HEK293 (cell line): ENCODE measurements around the gene TXNDC11.

Experiments
- CTCF ChIA-PET: fragments of 350-600 bp; formaldehyde crosslinking; extraction: SDS; loops from one replicate; lab custom pipeline; 2021; ENCODE audit warnings: antibody characterized with exemption; lab: Yijun Ruan, JAX
- POLR2A ChIA-PET: fragments of 300-600 bp; formaldehyde crosslinking; extraction: SDS; loops from one replicate; lab custom pipeline; 2020; ENCODE audit warnings: antibody characterized with exemption, inconsistent platforms; lab: Yijun Ruan, JAX
- H3K27ac ChIP-seq: fragments of 200-500 bp; sonication (Bioruptor generic); 2 replicates; pipeline ENCODE4 v1.5.1; 2014; ENCODE audit warnings: low read depth, low read length, control low read depth, inconsistent platforms; ENCODE audit errors: extremely low read depth
- H3K36me3 ChIP-seq, 2 experiments: fragments of 200-500 bp in 1 of 2; sonication (Bioruptor generic) in 1 of 2; 1 replicate in 1 of 2; 2 replicates in 1 of 2; pipeline ENCODE4 v1.5.1; 2014 to 2017; ENCODE audit warnings: inconsistent platforms in 2 of 2, low read length in 2 of 2; ENCODE audit not compliant: control insufficient read depth in 2 of 2, insufficient read depth in 1 of 2
- H3K4me1 ChIP-seq: fragments of 200-500 bp; sonication (Bioruptor generic); 2 replicates; pipeline ENCODE4 v1.5.1; 2014; ENCODE audit warnings: mild to moderate bottlenecking, low read length, inconsistent platforms; ENCODE audit not compliant: control insufficient read depth, insufficient read depth
- H3K4me3 ChIP-seq: 2 replicates; pipeline ENCODE4 v1.5.1; 2011; ENCODE audit warnings: low read depth, mild to moderate bottlenecking, control low read depth, low read length, moderate library complexity
- H3K9me3 ChIP-seq: fragments of 200-500 bp; sonication (Bioruptor generic); 2 replicates; pipeline ENCODE4 v1.5.1; 2014; ENCODE audit warnings: low read depth, low read length, inconsistent platforms; ENCODE audit not compliant: control insufficient read depth, insufficient read depth
- HOXA7 ChIP-seq: sonication (generic); formaldehyde crosslinking; IDR thresholded peaks from 2 replicates; pipeline ENCODE4 v1.8.1; 2022; ENCODE audit warnings: missing genetic modification reagents, borderline replicate concordance
- MEIS1 ChIP-seq: sonication (generic); formaldehyde crosslinking; IDR thresholded peaks from 2 replicates; pipeline ENCODE4 v1.8.1; 2022; ENCODE audit warnings: missing genetic modification reagents, mild to moderate bottlenecking, borderline replicate concordance
- MZF1 ChIP-seq: fragments of 450-650 bp; formaldehyde crosslinking; IDR thresholded peaks from 2 replicates; pipeline ENCODE4 v1.5.1; 2017; ENCODE audit warnings: missing biosample characterization, missing genetic modification characterization, borderline replicate concordance
- OVOL3 ChIP-seq: fragments of 450-650 bp; formaldehyde crosslinking; IDR thresholded peaks from 2 replicates; pipeline ENCODE4 v1.5.1; 2016; ENCODE audit warnings: missing biosample characterization, missing genetic modification characterization
- SCRT1 ChIP-seq: fragments of 450-650 bp; formaldehyde crosslinking; IDR thresholded peaks from 2 replicates; pipeline ENCODE4 v1.5.1; 2016; ENCODE audit warnings: missing biosample characterization, missing genetic modification characterization, borderline replicate concordance
- TSHZ1 ChIP-seq: fragments of 450-650 bp; formaldehyde crosslinking; IDR thresholded peaks from 2 replicates; pipeline ENCODE4 v1.5.1; 2016; ENCODE audit warnings: missing biosample characterization, missing genetic modification characterization, borderline replicate concordance
- ZEB2 ChIP-seq: fragments of 450-650 bp; formaldehyde crosslinking; IDR thresholded peaks from 2 replicates; pipeline ENCODE4 v1.5.1; 2016; ENCODE audit warnings: missing biosample characterization, missing genetic modification characterization
- ZNF148 ChIP-seq: fragments of 450-650 bp; formaldehyde crosslinking; IDR thresholded peaks from 2 replicates; pipeline ENCODE4 v1.5.0; 2017; ENCODE audit warnings: missing biosample characterization, missing genetic modification characterization, borderline replicate concordance
- ZNF157 ChIP-seq: fragments of 450-650 bp; formaldehyde crosslinking; IDR thresholded peaks from 2 replicates; pipeline ENCODE4 v1.5.1; 2016; ENCODE audit warnings: missing biosample characterization, missing genetic modification characterization
- ZNF211 ChIP-seq: fragments of 450-650 bp; formaldehyde crosslinking; IDR thresholded peaks from 2 replicates; pipeline ENCODE4 v1.5.1; 2016; ENCODE audit warnings: low read depth, missing biosample characterization, missing genetic modification characterization
- ZNF24 ChIP-seq: fragments of 450-650 bp; formaldehyde crosslinking; IDR thresholded peaks from 2 replicates; pipeline ENCODE4 v1.5.1; 2016; ENCODE audit warnings: missing biosample characterization, missing genetic modification characterization
- ZNF394 ChIP-seq: fragments of 450-650 bp; formaldehyde crosslinking; IDR thresholded peaks from 2 replicates; pipeline ENCODE4 v1.5.1; 2016; ENCODE audit warnings: missing biosample characterization, missing genetic modification characterization, mild to moderate bottlenecking, moderate library complexity, borderline replicate concordance
- ZNF404 ChIP-seq: fragments of 450-650 bp; formaldehyde crosslinking; IDR thresholded peaks from 2 replicates; pipeline ENCODE4 v1.5.1; 2017; ENCODE audit warnings: missing biosample characterization, missing genetic modification characterization
- ZNF473 ChIP-seq: fragments of 450-650 bp; formaldehyde crosslinking; IDR thresholded peaks from 2 replicates; pipeline ENCODE4 v1.5.1; 2017; ENCODE audit warnings: missing biosample characterization, missing genetic modification characterization
- ZNF518A ChIP-seq: fragments of 450-650 bp; formaldehyde crosslinking; conservative IDR thresholded peaks from 2 replicates; pipeline ENCODE4 v1.5.1; 2016; ENCODE audit warnings: low read depth, missing biosample characterization, missing genetic modification characterization
- ZNF555 ChIP-seq: fragments of 450-650 bp; formaldehyde crosslinking; conservative IDR thresholded peaks from 2 replicates; pipeline ENCODE4 v1.5.1; 2017; ENCODE audit warnings: missing biosample characterization, mild to moderate bottlenecking, missing genetic modification characterization, inconsistent platforms
- ZNF623 ChIP-seq: fragments of 450-650 bp; formaldehyde crosslinking; IDR thresholded peaks from 2 replicates; pipeline ENCODE4 v1.5.1; 2016; ENCODE audit warnings: missing biosample characterization, missing genetic modification characterization
- ZNF76 ChIP-seq: fragments of 450-650 bp; formaldehyde crosslinking; IDR thresholded peaks from 2 replicates; pipeline ENCODE4; 2016; ENCODE audit warnings: low read depth, missing biosample characterization, missing genetic modification characterization, borderline replicate concordance
- ZNF776 ChIP-seq: fragments of 450-650 bp; formaldehyde crosslinking; IDR thresholded peaks from 2 replicates; pipeline ENCODE4 v1.5.0; 2017; ENCODE audit warnings: missing biosample characterization, missing genetic modification characterization, borderline replicate concordance
- ZNF791 ChIP-seq: fragments of 450-650 bp; formaldehyde crosslinking; IDR thresholded peaks from 2 replicates; pipeline ENCODE4 v1.5.1; 2016; ENCODE audit warnings: missing biosample characterization, missing genetic modification characterization
- ZNF837 ChIP-seq: fragments of 450-650 bp; formaldehyde crosslinking; IDR thresholded peaks from 2 replicates; pipeline ENCODE4 v1.5.1; 2016; ENCODE audit warnings: missing biosample characterization, missing genetic modification characterization

Gene TXNDC11

DNA sequence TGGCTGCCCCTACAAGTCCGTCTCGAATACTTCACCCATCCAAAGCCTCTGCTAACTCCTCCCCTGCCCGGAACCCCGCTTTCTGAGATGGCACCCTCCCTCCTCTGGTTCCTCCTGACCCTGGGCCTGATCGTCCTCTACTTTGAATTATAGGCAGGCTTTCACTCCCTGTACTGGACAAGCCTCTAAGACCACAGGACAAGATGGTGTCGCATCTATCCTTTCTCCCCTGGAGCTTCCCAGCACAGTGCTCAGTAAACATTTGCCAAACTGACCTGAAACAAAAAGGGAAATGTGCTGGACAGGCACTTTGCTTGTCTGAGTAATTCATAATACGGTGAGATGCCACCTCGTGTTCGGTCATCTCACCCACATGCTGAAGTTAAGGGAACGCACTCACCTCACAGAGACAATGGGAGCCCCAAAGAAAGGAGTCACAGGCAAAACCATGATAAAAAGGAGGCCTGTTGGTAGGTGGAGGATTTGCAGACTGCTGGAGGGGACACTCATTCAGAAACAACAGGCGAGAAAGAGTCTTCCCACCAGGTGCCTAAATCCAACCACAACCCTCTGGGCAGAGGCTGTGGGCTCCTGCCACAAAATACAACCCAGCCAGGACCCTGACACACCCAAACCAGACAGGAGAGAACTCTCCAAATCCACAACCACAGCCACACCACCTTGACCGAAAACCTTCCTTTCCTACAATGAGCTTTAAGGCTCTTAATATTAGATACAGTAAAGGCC is 46.2 kb downstream of the TXNDC11 start:
- CTCF ChIA-PET, result interaction anchor here (1.1 kb wide), 1 partner anchor 176 kb away, joined by 3 read pairs; no protein-coding TSS in a partner anchor
- no peaks in the 10 kb centered on the region for H3K9me3 ChIP-seq
- H3K4me3 ChIP-seq, result no peak overlapping the region
- POLR2A ChIA-PET, result no interaction called here
- TF ChIP-seq MEIS1 (CRISPR knock-in tag) (no peak), ZNF157 (tag by site-specific recombination) (no peak), ZNF518A (tag by site-specific recombination) (no peak), ZNF394 (no peak), ZNF623 (tag by site-specific recombination) (no peak), ZNF404 (tag by site-specific recombination) (no peak), ZEB2 (tag by site-specific recombination) (no peak), SCRT1 (tag by site-specific recombination) (no peak), ZNF837 (tag by site-specific recombination) (no peak), OVOL3 (tag by site-specific recombination) (no peak), MZF1 (tag by site-specific recombination) (no peak)
- H3K27ac ChIP-seq, result no peak overlapping the region
- H3K4me1 ChIP-seq, result no peaks in the 10 kb centered on the region
- peaks cover 16 to 67% of the 10 kb centered on the region in 2 experiments; a peak in 2 of 3 replicates for H3K36me3 ChIP-seq

DNA sequence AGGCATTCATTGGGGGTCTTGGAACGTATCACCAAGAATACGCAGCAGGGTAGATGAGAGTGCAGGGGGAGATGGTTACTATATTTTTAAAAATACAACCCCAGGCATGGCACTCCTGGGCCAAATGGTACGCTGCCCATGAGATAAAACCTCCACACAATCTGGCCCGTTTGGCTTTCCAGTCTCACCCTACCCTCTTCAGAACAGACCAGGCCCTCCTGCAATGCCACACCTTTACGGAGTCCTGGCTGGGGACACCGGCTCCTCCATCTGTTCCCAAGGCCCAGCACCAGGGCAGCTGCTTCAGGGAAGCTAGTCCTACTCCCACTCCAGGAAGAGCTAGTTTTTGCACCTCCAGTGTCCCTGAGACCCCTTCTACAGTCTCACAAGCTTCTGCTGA is 50.0 kb downstream of the TXNDC11 start:
- Histone ChIP-seq H3K27ac (no peak overlapping the region), H3K36me3 (peaks cover 16 to 70% of the 10 kb centered on the region in 2 experiments), H3K9me3 (no peaks in the 10 kb centered on the region), H3K4me1 (peaks cover 10% of the 10 kb centered on the region), H3K4me3 (no peak overlapping the region)
- ChIA-PET POLR2A (no interaction called here), CTCF (interaction anchor here (0.7 kb wide), 1 partner anchor 200 kb away, joined by 3 read pairs; no protein-coding TSS in a partner anchor)
- TF ChIP-seq HOXA7, result no peak
- TF ChIP-seq TSHZ1 (tag by site-specific recombination), result no peak
- TF ChIP-seq ZNF76 (tag by site-specific recombination), result no peak
- TF ChIP-seq ZNF211 (tag by site-specific recombination), result no peak
- TF ChIP-seq ZNF148 (tag by site-specific recombination), result no peak
- no peak for TF ChIP-seq ZNF555
- TF ChIP-seq ZNF791, result no peak
- no peak for TF ChIP-seq ZNF473 (tag by site-specific recombination)
- TF ChIP-seq ZNF837 (tag by site-specific recombination), result no peak
- TF ChIP-seq ZNF24, result no peak
- no peak for TF ChIP-seq ZNF776 (tag by site-specific recombination)
